Uterus (tissue), 2 donors: ENCODE data around the gene SERP2.

Experiments used
- POLR2A ChIP-seq, 2 donors: fragments of 450-650 bp; IDR thresholded peaks; one replicate each; pipeline ENCODE4 v1.6.1; 2016; ENCODE audit warnings: antibody characterized with exemption in 2 of 2, mild to moderate bottlenecking in 1 of 2, moderate library complexity in 1 of 2
- TF ChIP-seq, protein P1 (sequence below), 4 experiments: fragments of 200-600 bp in 2 of 4; fragments of 450-650 bp in 2 of 4; sonication (generic) in 2 of 4; IDR thresholded peaks; one replicate each; pipeline ENCODE4 v1.5.1; 2016 to 2019; ENCODE audit warnings: antibody characterized with exemption in 4 of 4, mild to moderate bottlenecking in 2 of 4, moderate library complexity in 1 of 4

DNA sequence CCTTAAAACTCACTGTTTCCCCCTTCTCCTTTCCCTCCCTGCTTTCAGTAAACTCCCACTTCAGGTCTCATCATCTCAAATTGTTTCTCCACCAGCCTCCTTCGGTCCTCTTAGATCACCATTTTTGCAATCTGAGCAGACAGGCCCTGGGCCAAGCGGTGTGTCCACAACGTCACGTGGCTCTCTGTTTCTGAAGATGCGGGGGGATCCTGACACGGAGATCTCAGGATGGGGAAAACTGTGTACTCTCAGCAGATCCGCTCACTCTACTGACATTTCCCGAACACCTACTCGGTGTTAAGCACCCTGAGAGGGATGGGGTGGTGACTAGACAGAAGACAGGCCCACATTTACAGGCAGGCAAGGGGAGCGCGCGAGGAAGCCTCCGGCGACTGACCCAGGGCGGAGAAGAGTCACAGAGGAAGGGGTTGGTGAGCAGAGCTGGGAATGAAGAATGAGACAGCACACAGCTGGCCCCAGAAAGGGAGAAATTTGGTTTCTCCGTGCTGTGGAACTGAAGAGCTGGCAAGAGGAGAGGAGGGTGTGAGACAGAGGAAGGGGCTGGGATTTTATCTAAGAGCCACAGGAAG is 38.8 kb downstream of the SERP2 start:
- TF ChIP-seq, protein P1, sequence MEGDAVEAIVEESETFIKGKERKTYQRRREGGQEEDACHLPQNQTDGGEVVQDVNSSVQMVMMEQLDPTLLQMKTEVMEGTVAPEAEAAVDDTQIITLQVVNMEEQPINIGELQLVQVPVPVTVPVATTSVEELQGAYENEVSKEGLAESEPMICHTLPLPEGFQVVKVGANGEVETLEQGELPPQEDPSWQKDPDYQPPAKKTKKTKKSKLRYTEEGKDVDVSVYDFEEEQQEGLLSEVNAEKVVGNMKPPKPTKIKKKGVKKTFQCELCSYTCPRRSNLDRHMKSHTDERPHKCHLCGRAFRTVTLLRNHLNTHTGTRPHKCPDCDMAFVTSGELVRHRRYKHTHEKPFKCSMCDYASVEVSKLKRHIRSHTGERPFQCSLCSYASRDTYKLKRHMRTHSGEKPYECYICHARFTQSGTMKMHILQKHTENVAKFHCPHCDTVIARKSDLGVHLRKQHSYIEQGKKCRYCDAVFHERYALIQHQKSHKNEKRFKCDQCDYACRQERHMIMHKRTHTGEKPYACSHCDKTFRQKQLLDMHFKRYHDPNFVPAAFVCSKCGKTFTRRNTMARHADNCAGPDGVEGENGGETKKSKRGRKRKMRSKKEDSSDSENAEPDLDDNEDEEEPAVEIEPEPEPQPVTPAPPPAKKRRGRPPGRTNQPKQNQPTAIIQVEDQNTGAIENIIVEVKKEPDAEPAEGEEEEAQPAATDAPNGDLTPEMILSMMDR (IDR thresholded peaks at IDR 0.05): no peak
- TF ChIP-seq POLR2A (IDR thresholded peaks at IDR 0.05): no peak
